ENCODE measurements around the gene TBC1D14. TPM values are rescaled to one million over a fixed set of nuclear protein-coding genes. Genes with fewer than 3 reads are reported as not detected.

TBC1D14 gene
- total RNA-seq, 2 donors from 2014 or later = 46.7 to 49.9 TPM

DNA sequence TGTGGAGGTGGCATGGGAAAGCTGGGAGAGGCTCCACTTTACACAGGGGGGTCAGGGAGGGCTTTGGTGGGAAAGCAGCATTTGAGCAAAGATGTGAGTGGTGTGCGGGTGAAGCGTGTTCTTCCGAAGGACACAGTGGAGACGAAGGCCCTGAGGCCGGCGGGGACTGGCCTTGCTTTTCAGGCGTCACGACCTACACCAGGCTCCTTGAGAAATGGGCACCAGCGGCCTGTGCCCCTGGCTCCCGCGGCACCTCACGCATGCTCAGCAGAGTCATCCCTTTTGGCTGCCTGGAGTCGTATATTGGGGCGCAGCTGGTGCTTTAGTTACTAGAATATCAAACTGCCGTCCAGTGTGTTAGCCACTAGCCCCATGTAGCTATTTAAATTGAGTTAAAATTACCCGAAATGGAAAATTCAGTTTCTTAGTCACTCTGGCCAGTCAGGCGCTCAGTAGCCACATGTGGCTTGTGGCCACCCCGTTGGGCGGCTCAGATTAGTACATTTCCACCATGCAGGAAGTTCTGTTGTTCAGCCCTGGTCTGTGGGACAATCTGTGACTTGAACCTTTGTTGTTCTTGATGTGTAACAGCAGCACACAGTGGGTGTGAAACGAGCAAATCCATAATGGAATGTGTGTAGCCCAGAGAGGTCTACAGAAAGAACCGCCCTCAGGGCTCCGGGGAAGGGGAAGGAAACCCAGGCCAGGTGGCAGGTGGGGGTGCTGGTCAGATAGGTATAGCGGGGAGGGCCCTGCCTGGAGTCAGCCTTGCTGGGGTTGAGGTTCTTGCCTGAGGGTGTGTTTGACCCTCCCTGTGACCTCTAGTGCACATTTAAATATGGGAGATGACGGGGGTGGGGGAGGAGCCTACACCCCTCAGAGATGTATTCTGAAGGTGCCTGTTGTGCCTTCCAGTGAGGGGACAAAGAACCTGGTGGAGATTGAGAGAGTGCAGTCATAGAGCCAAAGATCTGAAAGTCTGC is 30.4 kb downstream of the TBC1D14 start:
- Histone ChIP-seq H3K9me3 (no peaks in the 10 kb centered on the region), H3K27ac (peak overlapping the region in 1 of 2 donors; percentile 32), H3K27me3 (replicated peaks; ENCODE audit: insufficient read depth) (no peaks in the 10 kb centered on the region), H3K4me3 (no peak overlapping the region), H3K36me3 (no peaks in the 10 kb centered on the region), H3K4me1 (ENCODE audit: control insufficient read depth in 1 of 2, low read depth in 2 of 2) (peaks cover 11 to 20% of the 10 kb centered on the region in 2 donors)
- ATAC-seq (ENCODE audit: insufficient number of reproducible peaks, low FRiP score, low read depth) = no peak
- no peak for DNase-seq (ENCODE audit: low spot score)
- TF ChIP-seq CTCF (IDR thresholded peaks at IDR 0.05) = no peak

GRCh38 chr4:6940744-6941137 is 31.1 kb downstream of the TBC1D14 start:
- ATAC-seq (ENCODE audit: insufficient number of reproducible peaks, low FRiP score, low read depth) = no peak
- no peak for DNase-seq (ENCODE audit: low spot score)
- TF ChIP-seq CTCF (IDR thresholded peaks at IDR 0.05) = no peak
- Histone ChIP-seq H3K9me3 (no peaks in the 10 kb centered on the region), H3K27me3 (replicated peaks; ENCODE audit: insufficient read depth) (no peaks in the 10 kb centered on the region), H3K4me3 (no peak overlapping the region), H3K4me1 (ENCODE audit: control insufficient read depth in 1 of 2, low read depth in 2 of 2) (peaks cover 11 to 20% of the 10 kb centered on the region in 2 donors), H3K27ac (peak overlapping the region in 1 of 2 donors; percentile 32), H3K36me3 (no peaks in the 10 kb centered on the region)

GRCh38 chr4:6941796-6942195 is 32.2 kb downstream of the TBC1D14 start:
- peak overlapping the region; percentile 1 to 54 for H3K27ac ChIP-seq
- peaks cover 11 to 20% of the 10 kb centered on the region in 2 donors for H3K4me1 ChIP-seq (ENCODE audit: control insufficient read depth in 1 of 2, low read depth in 2 of 2)
- H3K36me3 ChIP-seq = no peaks in the 10 kb centered on the region
- no peaks in the 10 kb centered on the region for H3K27me3 ChIP-seq (replicated peaks; ENCODE audit: insufficient read depth)
- ATAC-seq (ENCODE audit: insufficient number of reproducible peaks, low FRiP score, low read depth) = no peak
- no peak for DNase-seq (ENCODE audit: low spot score)
- no peaks in the 10 kb centered on the region for H3K9me3 ChIP-seq
- no peak overlapping the region for H3K4me3 ChIP-seq
- TF ChIP-seq CTCF (IDR thresholded peaks at IDR 0.05) = no peak

GRCh38 chr4:6942238-6942800 is 32.7 kb downstream of the TBC1D14 start:
- Histone ChIP-seq H3K36me3 (no peaks in the 10 kb centered on the region), H3K9me3 (no peaks in the 10 kb centered on the region), H3K27me3 (replicated peaks; ENCODE audit: insufficient read depth) (no peaks in the 10 kb centered on the region), H3K27ac (peak overlapping the region; percentile 54 to 59), H3K4me1 (ENCODE audit: control insufficient read depth in 1 of 2, low read depth in 2 of 2) (peaks cover 11 to 20% of the 10 kb centered on the region in 2 donors), H3K4me3 (no peak overlapping the region)
- TF ChIP-seq CTCF (IDR thresholded peaks at IDR 0.05) = no peak
- ATAC-seq (ENCODE audit: insufficient number of reproducible peaks, low FRiP score, low read depth) (peak; percentile 82), DNase-seq (ENCODE audit: low spot score) (no peak)
